Activated naive CD4-positive, alpha-beta T cell treated with anti-CD3 and anti-CD28 coated beads, Interleukin-2, amount 50 U/mL, for 24 hours (primary cell): ENCODE data around the gene CCDC13.

Source experiments
- H3K27ac Mint-ChIP-seq: one replicate; pipeline ENCODE4 v1.8.0; 2021; ENCODE audit warnings: mild to moderate bottlenecking, mixed read lengths
- H3K27me3 Mint-ChIP-seq: one replicate; pipeline ENCODE4 v1.8.0; 2021; ENCODE audit warnings: mixed read lengths
- H3K36me3 Mint-ChIP-seq: one replicate; pipeline ENCODE4 v1.8.0; 2021; ENCODE audit warnings: mixed read lengths
- H3K4me1 Mint-ChIP-seq: one replicate; pipeline ENCODE4 v1.8.0; 2021; ENCODE audit warnings: mixed read lengths
- H3K4me3 Mint-ChIP-seq: one replicate; pipeline ENCODE4 v1.8.0; 2021; ENCODE audit warnings: mild to moderate bottlenecking, mixed read lengths
- H3K9me3 Mint-ChIP-seq: one replicate; pipeline ENCODE4 v1.8.0; 2021; ENCODE audit warnings: mixed read lengths

CCDC13 gene

GRCh38 chr3:42749025-42749752, 23.9 kb downstream of the CCDC13 start:
- no peaks in the 10 kb centered on the region for H3K36me3 Mint-ChIP-seq
- H3K9me3 Mint-ChIP-seq = no peaks in the 10 kb centered on the region
- H3K4me1 Mint-ChIP-seq = peaks cover 32% of the 10 kb centered on the region
- no peaks in the 10 kb centered on the region for H3K27me3 Mint-ChIP-seq
- H3K4me3 Mint-ChIP-seq = no peak overlapping the region
- H3K27ac Mint-ChIP-seq = no peak overlapping the region

DNA sequence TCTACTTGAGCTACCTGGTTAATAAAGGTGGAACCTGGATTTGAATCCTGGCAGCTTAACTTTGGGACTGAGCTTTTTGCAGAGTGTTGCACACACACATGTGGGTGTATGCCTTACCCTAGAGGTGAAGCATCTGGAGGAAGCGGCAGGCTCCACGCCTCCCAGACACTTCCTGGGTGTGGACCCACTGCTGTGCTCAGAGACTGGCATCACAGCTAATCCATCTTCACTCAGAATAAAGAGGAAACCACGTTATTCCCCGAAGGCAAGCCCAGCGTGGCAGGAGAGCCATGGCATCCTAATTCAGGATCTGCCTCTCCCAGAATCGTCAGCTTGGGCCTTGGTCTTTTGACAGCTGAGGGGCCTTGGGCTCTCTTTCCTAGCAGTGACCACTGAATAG, 25.5 kb downstream of the CCDC13 start:
- H3K27me3 Mint-ChIP-seq = no peaks in the 10 kb centered on the region
- no peaks in the 10 kb centered on the region for H3K9me3 Mint-ChIP-seq
- H3K36me3 Mint-ChIP-seq = no peaks in the 10 kb centered on the region
- peak overlapping the region; percentile 46 for H3K27ac Mint-ChIP-seq
- H3K4me1 Mint-ChIP-seq = peaks cover 36% of the 10 kb centered on the region
- H3K4me3 Mint-ChIP-seq = no peak overlapping the region

DNA sequence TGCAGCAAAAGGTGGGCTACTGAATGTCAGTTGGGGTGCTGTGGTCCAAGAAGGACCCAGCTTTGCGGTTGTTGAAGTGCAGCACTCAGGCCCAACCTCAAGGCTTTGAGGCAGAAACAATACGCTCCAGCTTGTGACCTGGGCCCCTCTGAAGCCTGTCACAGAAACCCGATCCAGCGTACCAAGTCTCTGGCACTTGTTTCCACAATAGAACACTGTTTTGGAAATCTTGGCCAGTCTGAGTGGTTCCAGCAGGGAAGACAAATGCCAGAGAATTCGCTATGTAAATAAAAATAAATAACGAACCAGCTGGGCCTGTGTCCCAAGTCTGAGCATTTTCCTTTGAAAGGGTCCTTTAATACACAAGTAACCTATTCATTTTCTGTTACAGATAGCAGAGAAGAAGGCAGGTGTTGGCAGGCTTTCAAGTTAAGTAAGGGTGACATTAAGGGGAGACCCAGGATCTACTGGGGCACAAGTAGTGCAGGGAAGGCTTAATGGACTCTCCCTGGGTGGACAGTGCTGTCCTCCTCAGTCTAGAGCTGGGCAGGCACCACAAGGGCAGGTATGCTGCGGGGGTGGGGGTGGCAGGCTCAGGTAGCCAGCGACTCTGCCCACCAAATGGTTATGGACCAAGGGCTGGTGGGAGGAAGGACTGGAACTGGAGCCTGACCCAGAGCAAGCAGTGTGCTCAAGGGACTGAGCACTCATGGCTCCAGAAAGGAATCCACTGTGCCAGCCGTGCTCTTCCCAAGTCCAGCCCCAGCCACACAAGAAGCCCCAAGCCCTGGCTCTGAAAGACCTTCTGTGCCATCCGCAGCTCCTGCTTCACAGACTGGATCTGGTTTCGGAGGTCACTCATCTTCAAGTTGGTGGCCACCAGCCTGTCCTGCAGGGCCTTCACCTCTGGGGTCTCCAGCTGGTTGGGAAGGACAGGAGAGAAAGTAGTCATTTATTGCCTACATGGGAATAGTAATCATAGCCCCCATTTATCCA, 26.3 kb downstream of the CCDC13 start:
- Mint-ChIP-seq H3K27ac (peak overlapping the region; percentile 35), H3K4me1 (peaks cover 36% of the 10 kb centered on the region), H3K27me3 (no peaks in the 10 kb centered on the region), H3K4me3 (peak overlapping the region; percentile 15), H3K36me3 (no peaks in the 10 kb centered on the region), H3K9me3 (no peaks in the 10 kb centered on the region)

DNA sequence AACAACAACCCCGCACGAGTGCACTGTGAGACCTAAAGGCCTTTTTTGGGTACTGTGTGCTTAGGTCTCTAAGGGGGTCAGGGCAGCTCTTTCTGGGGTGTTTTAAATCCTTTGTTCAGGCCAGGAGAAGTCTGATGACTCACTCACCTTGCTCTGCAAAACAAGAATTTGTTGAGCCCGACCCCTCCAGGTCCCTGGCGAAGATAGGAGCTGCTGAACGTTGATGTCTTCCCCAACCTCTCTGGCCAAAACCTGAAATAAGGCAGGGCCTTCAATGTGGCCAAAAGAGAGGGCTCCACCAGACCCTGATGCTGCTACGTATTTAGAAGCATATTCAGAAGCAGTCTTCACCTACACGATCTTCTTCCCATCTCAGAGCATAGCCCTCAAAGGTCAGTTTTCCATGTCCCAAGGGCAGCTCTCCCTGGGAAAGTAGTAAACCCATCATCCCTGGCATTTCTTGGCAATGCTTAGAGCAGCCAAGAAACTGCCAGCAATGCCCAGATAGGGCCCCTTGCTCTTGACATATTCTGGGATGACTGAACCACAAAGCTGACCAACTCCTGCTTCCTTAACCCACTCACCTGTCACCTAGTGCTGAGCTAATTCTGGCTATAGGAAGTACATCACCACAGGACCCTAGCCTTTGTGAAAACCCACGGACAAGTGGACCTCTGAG, 27.1 kb downstream of the CCDC13 start:
- no peaks in the 10 kb centered on the region for H3K36me3 Mint-ChIP-seq
- peaks cover 36% of the 10 kb centered on the region for H3K4me1 Mint-ChIP-seq
- H3K9me3 Mint-ChIP-seq = no peaks in the 10 kb centered on the region
- H3K27ac Mint-ChIP-seq = no peak overlapping the region
- H3K4me3 Mint-ChIP-seq = no peak overlapping the region
- no peaks in the 10 kb centered on the region for H3K27me3 Mint-ChIP-seq

DNA sequence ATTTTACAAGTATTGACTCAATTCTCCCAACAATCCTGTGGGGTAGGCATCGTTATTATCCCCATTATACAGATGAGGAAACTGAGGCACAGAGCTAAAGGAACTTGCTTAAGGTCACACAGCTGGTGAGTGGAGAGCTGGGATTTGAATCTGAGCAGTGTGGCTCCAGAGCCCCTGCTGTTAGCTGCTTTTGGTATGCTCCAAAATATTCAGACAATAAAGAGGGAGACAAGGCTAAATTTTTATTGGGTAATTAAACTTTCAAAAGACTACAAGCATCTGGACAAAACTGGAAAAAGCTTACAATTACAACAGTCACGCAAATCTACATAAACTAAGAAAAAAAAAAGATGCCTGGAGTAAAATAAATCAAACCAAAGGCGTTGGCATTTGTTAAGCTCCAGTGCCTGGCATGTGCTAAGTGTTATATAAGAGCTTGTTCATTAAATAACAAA, 27.7 kb downstream of the CCDC13 start:
- Mint-ChIP-seq H3K27me3 (no peaks in the 10 kb centered on the region), H3K36me3 (no peaks in the 10 kb centered on the region), H3K4me1 (peaks cover 36% of the 10 kb centered on the region), H3K9me3 (no peaks in the 10 kb centered on the region), H3K4me3 (no peak overlapping the region), H3K27ac (no peak overlapping the region)

DNA sequence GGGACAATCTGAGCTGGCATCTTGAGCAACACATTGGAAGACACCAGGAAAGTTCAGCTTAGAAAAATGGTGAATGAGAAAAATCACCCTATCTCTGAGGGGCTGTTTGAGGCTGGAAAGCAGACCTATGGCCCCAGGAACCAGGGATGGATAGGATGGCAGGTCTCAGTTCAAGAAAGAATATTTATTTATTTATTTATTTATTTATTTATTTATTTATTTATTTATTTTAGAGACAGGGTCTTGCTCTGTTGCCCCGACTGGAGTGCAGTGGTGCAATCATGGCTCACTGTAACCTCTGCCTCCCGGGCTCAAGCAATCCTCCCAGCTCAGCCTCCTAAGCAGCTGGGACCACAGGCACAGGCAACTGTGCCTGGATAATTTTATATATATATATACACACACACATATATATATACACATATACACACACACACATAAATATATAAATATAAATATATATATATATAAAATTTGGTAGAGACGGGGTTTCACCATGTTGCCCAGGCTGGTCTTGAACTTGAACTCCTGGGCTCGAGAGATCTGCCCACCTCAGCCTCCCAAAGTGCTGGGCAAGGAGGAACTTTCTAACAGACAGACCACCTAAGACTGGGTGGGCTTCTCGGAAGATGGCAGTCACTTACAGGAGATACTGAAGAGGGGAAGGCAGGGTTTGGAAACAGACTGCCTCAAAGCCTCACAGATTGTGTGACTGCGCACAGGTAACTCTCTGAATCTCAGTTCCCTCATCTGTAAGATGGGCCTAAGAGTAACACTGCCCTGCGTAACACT, 29.7 kb downstream of the CCDC13 start:
- no peaks in the 10 kb centered on the region for H3K9me3 Mint-ChIP-seq
- H3K27ac Mint-ChIP-seq = no peak overlapping the region
- no peaks in the 10 kb centered on the region for H3K27me3 Mint-ChIP-seq
- H3K4me1 Mint-ChIP-seq = peaks cover 28% of the 10 kb centered on the region
- no peak overlapping the region for H3K4me3 Mint-ChIP-seq
- no peaks in the 10 kb centered on the region for H3K36me3 Mint-ChIP-seq

- Mint-ChIP-seq H3K4me3 (no peak overlapping the region), H3K36me3 (no peaks in the 10 kb centered on the region), H3K27ac (no peak overlapping the region), H3K27me3 (no peaks in the 10 kb centered on the region), H3K9me3 (no peaks in the 10 kb centered on the region), H3K4me1 (peaks cover 21% of the 10 kb centered on the region)
These were observed 30.4 kb downstream of the CCDC13 start for GRCh38 chr3:42742688-42743087.

- no peak overlapping the region for H3K4me3 Mint-ChIP-seq
- H3K27me3 Mint-ChIP-seq = no peaks in the 10 kb centered on the region
- no peak overlapping the region for H3K27ac Mint-ChIP-seq
- H3K9me3 Mint-ChIP-seq = no peaks in the 10 kb centered on the region
- no peaks in the 10 kb centered on the region for H3K36me3 Mint-ChIP-seq
- H3K4me1 Mint-ChIP-seq = peaks cover 17% of the 10 kb centered on the region
These were observed 30.8 kb downstream of the CCDC13 start for GRCh38 chr3:42742259-42742658.

DNA sequence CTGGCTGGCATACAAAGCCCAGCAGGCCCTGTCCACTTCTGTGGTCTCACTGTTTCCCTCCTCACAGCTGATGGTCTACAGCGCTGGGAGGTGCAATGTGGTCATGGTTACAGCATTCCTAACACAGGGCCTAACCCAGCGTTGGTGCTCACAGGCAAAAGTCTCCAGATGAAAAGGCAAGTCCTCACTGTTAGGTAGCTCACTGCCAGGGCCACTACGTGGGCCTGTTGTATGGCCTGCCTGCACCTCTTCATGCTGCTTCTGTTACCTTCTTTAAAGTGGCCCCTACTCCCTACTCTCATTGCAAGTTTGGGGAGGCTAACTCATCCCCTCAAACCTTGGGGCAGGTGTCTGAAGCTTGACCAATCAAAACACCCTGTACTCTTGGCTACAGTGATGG, 31.3 kb downstream of the CCDC13 start:
- H3K27ac Mint-ChIP-seq = no peak overlapping the region
- H3K4me1 Mint-ChIP-seq = peaks cover 14% of the 10 kb centered on the region
- no peaks in the 10 kb centered on the region for H3K27me3 Mint-ChIP-seq
- H3K4me3 Mint-ChIP-seq = no peak overlapping the region
- H3K9me3 Mint-ChIP-seq = no peaks in the 10 kb centered on the region
- H3K36me3 Mint-ChIP-seq = no peaks in the 10 kb centered on the region

DNA sequence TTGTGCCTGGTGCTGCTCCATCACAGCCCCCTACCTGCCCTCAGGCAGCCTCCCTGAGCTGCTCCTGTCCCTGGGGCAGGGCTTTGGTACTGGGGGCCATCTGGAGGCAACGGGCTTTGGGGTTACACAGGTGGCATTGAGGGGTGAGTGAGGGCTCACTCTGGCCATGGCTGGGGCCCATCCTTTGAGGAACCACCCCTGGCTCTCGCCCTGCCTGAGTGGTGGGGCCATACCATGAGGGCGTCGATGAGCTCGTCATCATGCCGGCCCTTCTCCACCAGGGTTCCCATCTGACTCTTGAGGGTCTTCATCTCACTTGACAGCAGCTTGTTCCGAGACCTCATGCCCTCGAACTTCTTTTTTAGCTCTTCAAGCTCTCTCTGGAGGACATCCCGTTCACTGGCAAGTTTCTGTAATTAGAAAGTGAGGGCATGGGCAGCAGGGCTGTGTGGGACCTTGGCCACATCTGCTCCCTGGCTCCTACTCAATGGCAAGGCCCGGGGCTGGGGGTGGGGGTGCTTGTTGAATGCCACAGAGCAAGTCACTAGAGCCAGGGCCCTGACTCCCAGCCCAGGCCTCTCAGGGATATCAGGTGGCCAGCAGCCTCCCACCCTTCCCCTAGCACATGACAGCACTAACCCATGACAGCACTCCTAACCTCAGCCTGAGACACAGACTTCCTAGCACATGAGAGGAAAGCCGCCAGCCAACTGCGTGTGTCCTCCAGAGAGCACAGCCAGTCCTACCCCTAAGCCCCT, 33.5 kb downstream of the CCDC13 start:
- Mint-ChIP-seq H3K9me3 (no peaks in the 10 kb centered on the region), H3K27me3 (no peaks in the 10 kb centered on the region)

GRCh38 chr3:42736531-42736930, 36.5 kb downstream of the CCDC13 start:
- Mint-ChIP-seq H3K27me3 (no peaks in the 10 kb centered on the region), H3K9me3 (no peaks in the 10 kb centered on the region), H3K27ac (no peak overlapping the region), H3K4me3 (no peak overlapping the region), H3K36me3 (no peaks in the 10 kb centered on the region), H3K4me1 (no peaks in the 10 kb centered on the region)

More for the DNA sequence above, 33.5 kb downstream of the CCDC13 start:
- no peaks in the 10 kb centered on the region for H3K36me3 Mint-ChIP-seq
- no peak overlapping the region for H3K4me3 Mint-ChIP-seq
- H3K27ac Mint-ChIP-seq = no peak overlapping the region
- peaks cover 8% of the 10 kb centered on the region for H3K4me1 Mint-ChIP-seq

DNA sequence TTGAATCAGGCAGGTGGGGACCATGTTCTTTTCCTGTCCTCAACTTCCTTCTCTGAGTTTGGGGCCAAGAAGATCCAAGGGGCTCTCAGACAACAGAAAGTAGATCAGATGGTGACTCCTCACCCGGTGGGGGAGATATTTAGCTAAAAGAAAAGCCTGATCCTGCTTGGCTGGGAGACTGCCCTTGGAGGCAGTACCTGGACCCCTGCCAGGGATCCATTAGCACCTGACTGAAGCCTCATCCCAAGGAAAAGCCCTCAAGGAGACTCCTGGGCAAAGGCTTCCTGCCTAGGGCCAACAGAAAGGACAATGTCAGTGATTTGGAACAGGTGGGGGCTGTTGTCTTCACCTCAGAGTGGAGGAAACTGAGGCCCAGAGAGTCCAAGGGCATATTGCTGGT, 37.0 kb downstream of the CCDC13 start:
- no peaks in the 10 kb centered on the region for H3K4me1 Mint-ChIP-seq
- H3K27me3 Mint-ChIP-seq = no peaks in the 10 kb centered on the region
- no peaks in the 10 kb centered on the region for H3K36me3 Mint-ChIP-seq
- H3K4me3 Mint-ChIP-seq = no peak overlapping the region
- no peaks in the 10 kb centered on the region for H3K9me3 Mint-ChIP-seq
- no peak overlapping the region for H3K27ac Mint-ChIP-seq

- Mint-ChIP-seq H3K4me1 (no peaks in the 10 kb centered on the region), H3K27ac (no peak overlapping the region), H3K36me3 (no peaks in the 10 kb centered on the region), H3K27me3 (no peaks in the 10 kb centered on the region), H3K4me3 (no peak overlapping the region), H3K9me3 (no peaks in the 10 kb centered on the region)
These were observed 37.4 kb downstream of the CCDC13 start for GRCh38 chr3:42735615-42736014.

- Mint-ChIP-seq H3K4me1 (no peaks in the 10 kb centered on the region), H3K4me3 (no peak overlapping the region), H3K9me3 (no peaks in the 10 kb centered on the region), H3K27me3 (no peaks in the 10 kb centered on the region), H3K36me3 (no peaks in the 10 kb centered on the region), H3K27ac (no peak overlapping the region)
These were observed 38.0 kb downstream of the CCDC13 start for GRCh38 chr3:42735019-42735418.
